A549 treated with Mapracorat at 1 μM for 4 hours (cell line): Measurements from ENCODE around the gene BZW1. TPM values are rescaled to one million over a fixed set of nuclear protein-coding genes. Genes with fewer than 3 reads are reported as not detected.

Experiments used
- total RNA-seq: library from RNA; stranded (reverse); fragments of 200-300 nt; extraction: Qiagen RNA extraction; gene quantifications from 5 replicates; pipeline ENCODE4 v1.2.3, GENCODE V29; 2022

BZW1 gene
- total RNA-seq, result 351 to 573 TPM (median 455 TPM) in 5 replicates

DNA sequence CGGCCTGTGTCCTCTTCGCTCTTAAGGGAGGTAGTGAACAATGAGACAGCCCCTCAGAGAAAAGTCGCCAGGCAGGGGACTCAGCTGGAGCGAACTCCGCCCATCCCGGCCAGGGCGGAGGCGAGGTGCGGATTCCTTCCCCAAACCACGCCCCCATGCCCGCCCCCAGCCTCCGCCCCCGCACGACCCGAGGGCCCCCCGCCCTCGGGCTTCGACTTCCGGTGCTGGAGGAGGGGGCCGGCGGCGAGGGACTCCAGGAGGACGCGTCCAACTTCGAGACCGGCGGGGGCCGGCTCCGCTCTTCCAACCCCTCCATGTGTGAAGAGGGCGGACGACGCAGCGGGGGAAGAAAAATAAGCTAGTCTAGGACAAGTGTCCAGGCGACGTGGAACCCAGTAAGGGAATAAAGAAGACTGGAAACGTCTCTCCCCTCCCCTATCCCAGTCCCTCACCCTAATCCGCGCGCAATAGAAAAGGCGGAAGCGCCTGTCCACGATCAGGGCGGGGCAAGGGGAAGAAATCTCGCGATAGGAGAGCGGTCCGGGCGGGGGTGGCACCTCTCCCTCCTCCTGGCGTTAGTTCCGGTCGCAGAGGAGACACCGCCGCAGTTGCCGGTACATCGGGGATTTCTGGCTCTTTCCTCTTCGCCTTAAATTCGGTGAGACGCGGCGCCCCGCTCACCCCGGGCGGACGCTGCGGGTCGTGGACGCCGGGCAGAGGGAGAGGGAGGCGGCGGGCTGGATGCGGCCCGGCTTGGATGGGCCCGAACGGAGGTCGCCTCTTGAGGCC lies at the start of gene BZW1:
Gene BZW1 (plus strand): TSS at position 578 of the 789 bp plus-strand sequence. CDS start 1,308 bp downstream, outside the sequence.

DNA sequence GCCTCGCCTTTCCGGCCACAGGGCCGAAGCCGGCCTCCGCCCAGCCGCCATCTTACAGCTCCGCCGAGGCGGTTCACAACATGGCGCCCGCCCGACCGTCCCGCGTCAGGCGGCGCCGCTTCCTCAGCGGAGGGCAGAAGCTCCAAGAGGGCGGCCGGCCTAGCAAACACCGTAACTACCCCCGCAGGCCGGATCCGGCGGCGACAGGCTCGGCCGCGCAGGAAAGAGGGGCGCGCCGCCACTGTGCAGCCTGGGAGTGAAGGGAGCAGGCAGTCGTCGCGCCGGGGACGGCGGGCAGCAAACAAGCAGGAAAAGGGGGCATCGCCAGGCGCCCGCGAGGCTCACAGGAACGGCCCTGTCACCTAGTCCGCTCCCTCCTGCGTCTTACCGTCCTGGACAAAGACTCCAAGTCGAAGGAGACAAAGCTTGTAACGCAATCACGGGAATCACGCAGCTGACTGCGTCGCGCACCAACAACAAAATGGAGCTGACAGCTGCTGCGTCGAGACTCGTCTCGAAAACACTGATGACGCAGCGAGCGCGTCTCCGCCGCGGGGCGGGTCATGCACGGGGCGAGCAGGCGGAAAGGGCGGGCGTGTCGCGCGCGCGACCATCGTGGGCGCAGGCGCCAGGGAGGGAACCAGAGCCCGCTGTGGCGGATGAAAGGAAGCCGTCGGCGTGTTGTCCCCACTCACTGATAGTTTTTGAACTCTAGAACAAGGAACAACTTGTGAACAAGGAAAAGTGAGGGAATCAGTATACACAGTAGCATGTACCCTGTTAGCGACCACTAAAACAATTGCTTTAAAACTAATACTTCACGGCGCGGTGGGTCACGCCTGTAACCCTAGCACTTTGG lies 52.7 kb downstream of the BZW1 start, which contains the start of gene CLK1:
Gene CLK1 (minus strand): TSS at position 483 of the 859 bp plus-strand sequence. CDS start 2,796 bp downstream, outside the sequence.

Other genes starting within 250 kb of the BZW1 start
- gene AOX1, start 225.9 kb upstream of the BZW1 start, total RNA-seq, result 3.5 to 4.8 TPM (median 4.6 TPM) in 5 replicates
- 32.6 to 36.5 TPM (median 35.1 TPM) in 5 replicates for gene CLK1, start 52.7 kb downstream of the BZW1 start, total RNA-seq
- gene PPIL3, start 77.2 kb downstream of the BZW1 start, total RNA-seq, result 20.3 to 29.1 TPM (median 23.3 TPM) in 5 replicates
- gene NIF3L1, start 77.5 kb downstream of the BZW1 start, total RNA-seq, result 35.4 to 44.2 TPM (median 36.3 TPM) in 5 replicates
- gene ORC2, start 151.8 kb downstream of the BZW1 start, total RNA-seq, result 10.8 to 14.1 TPM (median 13.4 TPM) in 5 replicates